A673 (cell line): ENCODE results near the gene CDC40. TPM values are rescaled to one million over a fixed set of nuclear protein-coding genes. Genes with fewer than 3 reads are reported as not detected.
"Not testable (repeated sequence)": the region's sequence is repeated elsewhere in the genome, so short reads cannot be mapped to it uniquely, and the experiment has no call there.

ENCODE experiments used
- BruUV-seq: library from RNA; stranded (reverse); fragments of 400-500 nt; replicated peaks from 2 replicates; lab custom pipeline; 2021; lab: Mats Ljungman, UMichigan
- CTCF ChIA-PET: fragments of 300-600 bp; sonication (Branson Sonifier 250); formaldehyde crosslinking; loops from one replicate; lab custom pipeline; 2022; ENCODE audit warnings: antibody characterized with exemption; lab: Charles Lee
- POLR2A ChIA-PET: fragments of 300-600 bp; sonication (Branson Sonifier 250); formaldehyde crosslinking; loops from one replicate; lab custom pipeline; 2022; ENCODE audit warnings: antibody characterized with exemption; ENCODE audit not compliant: low non-redundant PET; lab: Charles Lee
- DNase-seq: peaks from one replicate; pipeline ENCODE4 v3.0.0-alpha.2; 2015; ENCODE audit warnings: low spot score
- H3K27ac ChIP-seq: fragments of 200-600 bp; sonication (generic); 2 replicates; pipeline ENCODE4 v1.5.1; 2016; ENCODE audit warnings: mixed run types, low read depth, mild to moderate bottlenecking, mixed read lengths, antibody characterized with exemption, low read length; ENCODE audit not compliant: poor library complexity, severe bottlenecking
- H3K27me3 ChIP-seq: fragments of 200-600 bp; sonication (generic); replicated peaks from 2 replicates; pipeline ENCODE4 v1.6.1; 2017; ENCODE audit warnings: mixed run types, low read depth, mild to moderate bottlenecking, mixed read lengths, antibody characterized with exemption, low read length; ENCODE audit not compliant: insufficient read depth, poor library complexity
- H3K36me3 ChIP-seq: fragments of 200-600 bp; sonication (generic); 2 replicates; pipeline ENCODE4 v1.6.1; 2016; ENCODE audit warnings: mixed run types, mild to moderate bottlenecking, mixed read lengths, antibody characterized with exemption, low read length; ENCODE audit not compliant: insufficient read depth, poor library complexity, severe bottlenecking
- H3K4me1 ChIP-seq: fragments of 200-600 bp; sonication (generic); 2 replicates; pipeline ENCODE4 v1.6.1; 2017; ENCODE audit warnings: mixed run types, mild to moderate bottlenecking, mixed read lengths, antibody characterized with exemption, low read length; ENCODE audit not compliant: insufficient read depth, poor library complexity, severe bottlenecking
- H3K4me3 ChIP-seq: fragments of 200-600 bp; sonication (generic); 2 replicates; pipeline ENCODE4 v1.5.1; 2016; ENCODE audit warnings: low read depth, mixed run types, mild to moderate bottlenecking, mixed read lengths, low read length; ENCODE audit not compliant: poor library complexity, severe bottlenecking
- H3K9me3 ChIP-seq: fragments of 200-600 bp; sonication (generic); 2 replicates; pipeline ENCODE4 v1.6.1; 2016; ENCODE audit warnings: mixed run types, low read depth, mild to moderate bottlenecking, mixed read lengths, antibody characterized with exemption, low read length; ENCODE audit not compliant: poor library complexity, severe bottlenecking
- CTCF ChIP-seq: fragments of 300-800, 200-600 bp; sonication (generic); conservative IDR thresholded peaks from 2 replicates; pipeline ENCODE4 v1.5.1; 2017; ENCODE audit warnings: low read depth, mild to moderate bottlenecking, antibody characterized with exemption, low read length, moderate library complexity, mixed read lengths
- EZH2 ChIP-seq: fragments of 200-600 bp; sonication (generic); IDR thresholded peaks from 2 replicates; pipeline ENCODE4 v1.6.1; 2017; ENCODE audit warnings: borderline replicate concordance, low read depth, mild to moderate bottlenecking, mixed read lengths, antibody characterized with exemption, low read length; ENCODE audit not compliant: poor library complexity, severe bottlenecking
- intact Hi-C: fragments of 100-400 bp; cut with micrococcal nuclease; formaldehyde crosslinking; loops from one replicate; pipeline ENCODE4 v1.10.0; 2022; ENCODE audit not compliant: unreplicated experiment
- total RNA-seq: library from RNA; stranded (reverse); gene quantifications from 2 replicates; pipeline ENCODE4 v1.2.3, GENCODE V29; 2021

CDC40 gene
- total RNA-seq, 1 experiment from 2014 or later, result 47.7 TPM

GRCh38 chr6:110232450-110232849 is 52.2 kb downstream of the CDC40 start:
- Histone ChIP-seq H3K36me3 (peaks cover 22% of the 10 kb centered on the region), H3K27me3 (no peaks in the 10 kb centered on the region), H3K4me3 (no peak overlapping the region), H3K27ac (no peak overlapping the region), H3K4me1 (no peaks in the 10 kb centered on the region), H3K9me3 (no peaks in the 10 kb centered on the region)
- intact Hi-C loops, result no loop called here
- DNase-seq, result no peak
- ChIA-PET CTCF (no interaction called here), POLR2A (no interaction called here)
- BruUV-seq, result no TSS peak
- no peak for TF ChIP-seq CTCF
- no peak for TF ChIP-seq EZH2

- no peak overlapping the region for H3K4me3 ChIP-seq
- CTCF ChIA-PET, result no interaction called here
- no peaks in the 10 kb centered on the region for H3K27me3 ChIP-seq
- TF ChIP-seq EZH2 (no peak), CTCF (no peak)
- no peak overlapping the region for H3K27ac ChIP-seq
- BruUV-seq, result no TSS peak
- H3K9me3 ChIP-seq, result no peaks in the 10 kb centered on the region
- H3K4me1 ChIP-seq, result no peaks in the 10 kb centered on the region
- peaks cover 12% of the 10 kb centered on the region for H3K36me3 ChIP-seq
- DNase-seq, result no peak
- intact Hi-C loops, result no loop called here
- POLR2A ChIA-PET, result no interaction called here
Measured at GRCh38 chr6:110233770-110234374, 53.6 kb downstream of the CDC40 start.

- BruUV-seq, DNase-seq, H3K9me3 ChIP-seq, intact Hi-C loops, POLR2A ChIA-PET, H3K4me1 ChIP-seq, H3K27me3 ChIP-seq, H3K4me3 ChIP-seq, H3K36me3 ChIP-seq, H3K27ac ChIP-seq, CTCF ChIA-PET: not testable (repeated sequence)
Measured at GRCh38 chr6:110236007-110236406, 55.8 kb downstream of the CDC40 start.
